HepG2 (cell line): ENCODE measurements around the gene GAL3ST3. TPM values are rescaled to one million over a fixed set of nuclear protein-coding genes. Genes with fewer than 3 reads are reported as not detected.

Source experiments
- ATRX ChIP-seq: sonication (generic); formaldehyde crosslinking; IDR thresholded peaks from 2 replicates; pipeline ENCODE4 v1.4.0; 2020; ENCODE audit warnings: missing genetic modification reagents, borderline replicate concordance
- CC2D1A ChIP-seq: sonication (generic); formaldehyde crosslinking; IDR thresholded peaks from 2 replicates; pipeline ENCODE4 v1.8.1; 2023; ENCODE audit warnings: mild to moderate bottlenecking, missing genetic modification reagents
- CEBPB ChIP-seq: IDR thresholded peaks from 2 replicates; pipeline ENCODE4 v1.6.1; 2011; ENCODE audit warnings: low read depth, low read length, improper control_type of control experiment, borderline replicate concordance
- ETV5 ChIP-seq: IDR thresholded peaks from 2 replicates; pipeline ENCODE4 v1.6.1; 2018; ENCODE audit warnings: missing biosample characterization, missing genetic modification reagents, inconsistent platforms, borderline replicate concordance
- SOX5 ChIP-seq: IDR thresholded peaks from 2 replicates; pipeline ENCODE4 v1.6.1; 2016; ENCODE audit warnings: borderline replicate concordance
- SPEN ChIP-seq: sonication (generic); formaldehyde crosslinking; IDR thresholded peaks from 2 replicates; pipeline ENCODE4 v1.5.1; 2020; ENCODE audit warnings: low read depth, mild to moderate bottlenecking, missing genetic modification reagents
- STAG1 ChIP-seq: sonication (generic); formaldehyde crosslinking; IDR thresholded peaks from 2 replicates; pipeline ENCODE4 v1.4.0; 2020; ENCODE audit warnings: missing genetic modification reagents
- ZBTB7A ChIP-seq: sonication (generic); formaldehyde crosslinking; IDR thresholded peaks from 2 replicates; pipeline ENCODE4 v1.8.0; 2022; ENCODE audit warnings: mild to moderate bottlenecking, missing genetic modification reagents
- ZNF235 ChIP-seq: sonication (generic); formaldehyde crosslinking; IDR thresholded peaks from 2 replicates; pipeline ENCODE4 v1.8.1; 2023; ENCODE audit warnings: mild to moderate bottlenecking, missing genetic modification reagents, borderline replicate concordance
- ZNF274 ChIP-seq: sonication (generic); formaldehyde crosslinking; IDR thresholded peaks from 2 replicates; pipeline ENCODE4 v1.5.1; 2020; ENCODE audit warnings: mild to moderate bottlenecking, missing genetic modification reagents
- ZNF33B ChIP-seq: sonication (generic); formaldehyde crosslinking; IDR thresholded peaks from 2 replicates; pipeline ENCODE4 v1.5.1; 2020; ENCODE audit warnings: mild to moderate bottlenecking, missing genetic modification reagents
- polyA plus RNA-seq, 8 experiments: library from polyadenylated mRNA; depleted of rRNA in 3 of 8; stranded (reverse) in 7 of 8; unstranded in 1 of 8; fragments of >200 nt; fragmentation: Illumina TruSeq in 4 of 8; extraction: Trizol in 4 of 8; gene quantifications; 2 replicates each; pipeline versions ENCODE4 v1.2.1 to v1.2.3, GENCODE V29; 2011 to 2016; ENCODE audit warnings: low read depth in 4 of 8, missing spikeins in 1 of 8, mixed read lengths in 1 of 8; ENCODE audit not compliant: insufficient read depth in 1 of 8
- total RNA-seq, 5 experiments: library from RNA; depleted of rRNA; stranded (reverse); fragments of >200 nt; fragmentation: Illumina TruSeq; extraction: Trizol; gene quantifications; 2 replicates each; pipeline ENCODE4 v1.2.3, GENCODE V29; 2016; ENCODE audit warnings: low read depth in 1 of 5
- TF ChIP-seq, protein P1 (sequence below): sonication (generic); formaldehyde crosslinking; IDR thresholded peaks from 2 replicates; pipeline ENCODE4 v1.5.1; 2020; ENCODE audit warnings: mild to moderate bottlenecking, missing genetic modification reagents, borderline replicate concordance
- TF ChIP-seq, protein P2 (sequence below): sonication (generic); formaldehyde crosslinking; IDR thresholded peaks from 2 replicates; pipeline ENCODE4 v1.8.1; 2023; ENCODE audit warnings: mild to moderate bottlenecking, missing genetic modification reagents
- TF ChIP-seq, protein P3 (sequence below): sonication (generic); formaldehyde crosslinking; IDR thresholded peaks from 2 replicates; pipeline ENCODE4 v1.9.0; 2021; ENCODE audit warnings: mild to moderate bottlenecking, missing genetic modification reagents

Gene GAL3ST3
- total and polyA plus RNA-seq, 2 of the 13 experiments (the other 11 are each of a cell fraction or from before 2014, with no cell fraction given), result not detected

DNA sequence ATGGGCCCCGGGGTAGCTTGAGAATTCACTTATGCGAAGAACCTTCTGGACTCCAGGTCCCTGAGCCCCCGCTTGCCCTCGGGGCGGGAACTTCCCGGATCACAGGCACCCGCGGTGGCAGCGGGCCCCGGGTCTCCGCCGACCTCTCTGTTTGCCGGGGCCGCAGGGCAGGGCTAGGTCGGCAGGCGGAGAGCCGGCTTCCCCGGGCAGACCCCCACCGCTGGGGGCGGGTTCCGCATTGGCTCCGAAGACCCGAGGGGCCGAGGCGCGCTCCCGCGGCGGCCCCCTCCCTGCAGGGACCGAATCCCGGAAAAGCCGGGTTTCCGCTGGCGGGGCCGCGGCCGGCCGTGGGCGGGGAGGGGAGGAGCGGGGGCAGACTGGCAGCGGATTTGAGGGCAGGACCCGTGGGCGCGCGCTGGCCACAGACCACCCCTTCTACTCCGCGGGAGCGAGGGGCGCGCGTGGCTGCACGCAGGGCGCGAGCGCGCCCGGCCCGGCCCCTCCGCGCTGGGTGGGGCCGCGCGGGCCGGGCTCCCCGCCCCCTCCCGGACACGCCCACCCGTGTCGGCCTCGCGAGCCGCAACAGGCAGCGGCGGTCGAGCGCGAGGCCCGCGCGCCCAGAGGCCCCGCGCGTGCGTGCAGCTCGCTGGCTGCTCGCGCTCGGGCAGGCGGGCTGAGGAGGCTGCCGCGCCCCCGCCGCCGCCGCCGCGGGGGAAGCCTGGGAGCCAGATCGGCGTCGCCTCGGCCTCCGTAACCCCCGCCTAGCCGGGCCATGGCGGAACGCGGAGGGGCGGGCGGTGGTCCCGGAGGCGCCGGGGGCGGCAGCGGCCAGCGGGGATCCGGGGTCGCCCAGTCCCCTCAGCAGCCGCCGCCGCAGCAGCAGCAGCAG is 21.0 kb upstream of the GAL3ST3 start, which contains the start of gene PACS1 (continued):
- TF ChIP-seq, protein P1, sequence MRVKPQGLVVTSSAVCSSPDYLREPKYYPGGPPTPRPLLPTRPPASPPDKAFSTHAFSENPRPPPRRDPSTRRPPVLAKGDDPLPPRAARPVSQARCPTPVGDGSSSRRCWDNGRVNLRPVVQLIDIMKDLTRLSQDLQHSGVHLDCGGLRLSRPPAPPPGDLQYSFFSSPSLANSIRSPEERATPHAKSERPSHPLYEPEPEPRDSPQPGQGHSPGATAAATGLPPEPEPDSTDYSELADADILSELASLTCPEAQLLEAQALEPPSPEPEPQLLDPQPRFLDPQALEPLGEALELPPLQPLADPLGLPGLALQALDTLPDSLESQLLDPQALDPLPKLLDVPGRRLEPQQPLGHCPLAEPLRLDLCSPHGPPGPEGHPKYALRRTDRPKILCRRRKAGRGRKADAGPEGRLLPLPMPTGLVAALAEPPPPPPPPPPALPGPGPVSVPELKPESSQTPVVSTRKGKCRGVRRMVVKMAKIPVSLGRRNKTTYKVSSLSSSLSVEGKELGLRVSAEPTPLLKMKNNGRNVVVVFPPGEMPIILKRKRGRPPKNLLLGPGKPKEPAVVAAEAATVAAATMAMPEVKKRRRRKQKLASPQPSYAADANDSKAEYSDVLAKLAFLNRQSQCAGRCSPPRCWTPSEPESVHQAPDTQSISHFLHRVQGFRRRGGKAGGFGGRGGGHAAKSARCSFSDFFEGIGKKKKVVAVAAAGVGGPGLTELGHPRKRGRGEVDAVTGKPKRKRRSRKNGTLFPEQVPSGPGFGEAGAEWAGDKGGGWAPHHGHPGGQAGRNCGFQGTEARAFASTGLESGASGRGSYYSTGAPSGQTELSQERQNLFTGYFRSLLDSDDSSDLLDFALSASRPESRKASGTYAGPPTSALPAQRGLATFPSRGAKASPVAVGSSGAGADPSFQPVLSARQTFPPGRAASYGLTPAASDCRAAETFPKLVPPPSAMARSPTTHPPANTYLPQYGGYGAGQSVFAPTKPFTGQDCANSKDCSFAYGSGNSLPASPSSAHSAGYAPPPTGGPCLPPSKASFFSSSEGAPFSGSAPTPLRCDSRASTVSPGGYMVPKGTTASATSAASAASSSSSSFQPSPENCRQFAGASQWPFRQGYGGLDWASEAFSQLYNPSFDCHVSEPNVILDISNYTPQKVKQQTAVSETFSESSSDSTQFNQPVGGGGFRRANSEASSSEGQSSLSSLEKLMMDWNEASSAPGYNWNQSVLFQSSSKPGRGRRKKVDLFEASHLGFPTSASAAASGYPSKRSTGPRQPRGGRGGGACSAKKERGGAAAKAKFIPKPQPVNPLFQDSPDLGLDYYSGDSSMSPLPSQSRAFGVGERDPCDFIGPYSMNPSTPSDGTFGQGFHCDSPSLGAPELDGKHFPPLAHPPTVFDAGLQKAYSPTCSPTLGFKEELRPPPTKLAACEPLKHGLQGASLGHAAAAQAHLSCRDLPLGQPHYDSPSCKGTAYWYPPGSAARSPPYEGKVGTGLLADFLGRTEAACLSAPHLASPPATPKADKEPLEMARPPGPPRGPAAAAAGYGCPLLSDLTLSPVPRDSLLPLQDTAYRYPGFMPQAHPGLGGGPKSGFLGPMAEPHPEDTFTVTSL (CRISPR knock-in tag), result no peak
- TF ChIP-seq, protein P2, sequence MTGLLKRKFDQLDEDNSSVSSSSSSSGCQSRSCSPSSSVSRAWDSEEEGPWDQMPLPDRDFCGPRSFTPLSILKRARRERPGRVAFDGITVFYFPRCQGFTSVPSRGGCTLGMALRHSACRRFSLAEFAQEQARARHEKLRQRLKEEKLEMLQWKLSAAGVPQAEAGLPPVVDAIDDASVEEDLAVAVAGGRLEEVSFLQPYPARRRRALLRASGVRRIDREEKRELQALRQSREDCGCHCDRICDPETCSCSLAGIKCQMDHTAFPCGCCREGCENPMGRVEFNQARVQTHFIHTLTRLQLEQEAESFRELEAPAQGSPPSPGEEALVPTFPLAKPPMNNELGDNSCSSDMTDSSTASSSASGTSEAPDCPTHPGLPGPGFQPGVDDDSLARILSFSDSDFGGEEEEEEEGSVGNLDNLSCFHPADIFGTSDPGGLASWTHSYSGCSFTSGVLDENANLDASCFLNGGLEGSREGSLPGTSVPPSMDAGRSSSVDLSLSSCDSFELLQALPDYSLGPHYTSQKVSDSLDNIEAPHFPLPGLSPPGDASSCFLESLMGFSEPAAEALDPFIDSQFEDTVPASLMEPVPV, result no peak
- TF ChIP-seq STAG1 (CRISPR knock-in tag) (no peak), CEBPB (no peak), ATRX (CRISPR knock-in tag) (no peak), CC2D1A (CRISPR knock-in tag) (no peak), ZNF274 (CRISPR knock-in tag) (no peak), SOX5 (CRISPR knock-in tag) (no peak), ZBTB7A (CRISPR knock-in tag) (no peak), ZNF235 (no peak), ETV5 (CRISPR knock-in tag) (0 out of 2 replicates have a peak, but pooled peaks have one; percentile 45), SPEN (CRISPR knock-in tag) (no peak; the same call in 1 of the 2 replicates), ZNF33B (CRISPR knock-in tag) (no peak)
- TF ChIP-seq, protein P3, sequence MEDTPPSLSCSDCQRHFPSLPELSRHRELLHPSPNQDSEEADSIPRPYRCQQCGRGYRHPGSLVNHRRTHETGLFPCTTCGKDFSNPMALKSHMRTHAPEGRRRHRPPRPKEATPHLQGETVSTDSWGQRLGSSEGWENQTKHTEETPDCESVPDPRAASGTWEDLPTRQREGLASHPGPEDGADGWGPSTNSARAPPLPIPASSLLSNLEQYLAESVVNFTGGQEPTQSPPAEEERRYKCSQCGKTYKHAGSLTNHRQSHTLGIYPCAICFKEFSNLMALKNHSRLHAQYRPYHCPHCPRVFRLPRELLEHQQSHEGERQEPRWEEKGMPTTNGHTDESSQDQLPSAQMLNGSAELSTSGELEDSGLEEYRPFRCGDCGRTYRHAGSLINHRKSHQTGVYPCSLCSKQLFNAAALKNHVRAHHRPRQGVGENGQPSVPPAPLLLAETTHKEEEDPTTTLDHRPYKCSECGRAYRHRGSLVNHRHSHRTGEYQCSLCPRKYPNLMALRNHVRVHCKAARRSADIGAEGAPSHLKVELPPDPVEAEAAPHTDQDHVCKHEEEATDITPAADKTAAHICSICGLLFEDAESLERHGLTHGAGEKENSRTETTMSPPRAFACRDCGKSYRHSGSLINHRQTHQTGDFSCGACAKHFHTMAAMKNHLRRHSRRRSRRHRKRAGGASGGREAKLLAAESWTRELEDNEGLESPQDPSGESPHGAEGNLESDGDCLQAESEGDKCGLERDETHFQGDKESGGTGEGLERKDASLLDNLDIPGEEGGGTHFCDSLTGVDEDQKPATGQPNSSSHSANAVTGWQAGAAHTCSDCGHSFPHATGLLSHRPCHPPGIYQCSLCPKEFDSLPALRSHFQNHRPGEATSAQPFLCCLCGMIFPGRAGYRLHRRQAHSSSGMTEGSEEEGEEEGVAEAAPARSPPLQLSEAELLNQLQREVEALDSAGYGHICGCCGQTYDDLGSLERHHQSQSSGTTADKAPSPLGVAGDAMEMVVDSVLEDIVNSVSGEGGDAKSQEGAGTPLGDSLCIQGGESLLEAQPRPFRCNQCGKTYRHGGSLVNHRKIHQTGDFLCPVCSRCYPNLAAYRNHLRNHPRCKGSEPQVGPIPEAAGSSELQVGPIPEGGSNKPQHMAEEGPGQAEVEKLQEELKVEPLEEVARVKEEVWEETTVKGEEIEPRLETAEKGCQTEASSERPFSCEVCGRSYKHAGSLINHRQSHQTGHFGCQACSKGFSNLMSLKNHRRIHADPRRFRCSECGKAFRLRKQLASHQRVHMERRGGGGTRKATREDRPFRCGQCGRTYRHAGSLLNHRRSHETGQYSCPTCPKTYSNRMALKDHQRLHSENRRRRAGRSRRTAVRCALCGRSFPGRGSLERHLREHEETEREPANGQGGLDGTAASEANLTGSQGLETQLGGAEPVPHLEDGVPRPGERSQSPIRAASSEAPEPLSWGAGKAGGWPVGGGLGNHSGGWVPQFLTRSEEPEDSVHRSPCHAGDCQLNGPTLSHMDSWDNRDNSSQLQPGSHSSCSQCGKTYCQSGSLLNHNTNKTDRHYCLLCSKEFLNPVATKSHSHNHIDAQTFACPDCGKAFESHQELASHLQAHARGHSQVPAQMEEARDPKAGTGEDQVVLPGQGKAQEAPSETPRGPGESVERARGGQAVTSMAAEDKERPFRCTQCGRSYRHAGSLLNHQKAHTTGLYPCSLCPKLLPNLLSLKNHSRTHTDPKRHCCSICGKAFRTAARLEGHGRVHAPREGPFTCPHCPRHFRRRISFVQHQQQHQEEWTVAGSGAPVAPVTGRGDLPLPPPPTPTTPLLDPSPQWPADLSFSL, result no peak
